Brain pericyte (primary cell): ENCODE data around the gene CTU2.

Source experiments
- DNase-seq: peaks from one replicate; pipeline ENCODE4 v3.0.0-alpha.2; 2012; ENCODE audit warnings: low read depth, low spot score

The CTU2 gene

GRCh38 chr16:88730632-88731607 lies 24.6 kb downstream of the CTU2 start:
- no peak for DNase-seq

DNA sequence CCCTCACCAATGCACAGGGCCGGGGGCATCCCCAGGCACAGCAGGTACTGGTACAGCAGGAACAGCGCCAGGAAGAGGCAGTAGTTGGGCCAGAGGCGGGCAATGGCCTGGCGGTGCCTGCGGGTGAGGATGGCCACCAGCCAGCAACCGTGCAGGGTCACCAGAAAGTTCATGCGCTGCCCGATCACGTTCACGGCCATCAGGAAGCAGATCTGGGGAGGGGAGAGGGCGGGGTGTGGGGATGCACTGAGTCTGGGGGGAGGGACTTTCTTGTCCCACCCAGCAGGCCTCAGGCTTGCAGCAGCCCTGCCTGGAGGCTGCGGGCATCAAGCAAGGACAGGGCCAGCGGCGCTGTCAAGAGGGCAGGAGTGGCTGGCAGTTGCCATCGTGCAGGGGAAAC lies 25.4 kb downstream of the CTU2 start:
- DNase-seq = no peak

- no peak for DNase-seq
Measured at GRCh38 chr16:88732172-88732960, 26.1 kb downstream of the CTU2 start.

GRCh38 chr16:88732961-88733294 lies 26.6 kb downstream of the CTU2 start:
- no peak for DNase-seq

DNA sequence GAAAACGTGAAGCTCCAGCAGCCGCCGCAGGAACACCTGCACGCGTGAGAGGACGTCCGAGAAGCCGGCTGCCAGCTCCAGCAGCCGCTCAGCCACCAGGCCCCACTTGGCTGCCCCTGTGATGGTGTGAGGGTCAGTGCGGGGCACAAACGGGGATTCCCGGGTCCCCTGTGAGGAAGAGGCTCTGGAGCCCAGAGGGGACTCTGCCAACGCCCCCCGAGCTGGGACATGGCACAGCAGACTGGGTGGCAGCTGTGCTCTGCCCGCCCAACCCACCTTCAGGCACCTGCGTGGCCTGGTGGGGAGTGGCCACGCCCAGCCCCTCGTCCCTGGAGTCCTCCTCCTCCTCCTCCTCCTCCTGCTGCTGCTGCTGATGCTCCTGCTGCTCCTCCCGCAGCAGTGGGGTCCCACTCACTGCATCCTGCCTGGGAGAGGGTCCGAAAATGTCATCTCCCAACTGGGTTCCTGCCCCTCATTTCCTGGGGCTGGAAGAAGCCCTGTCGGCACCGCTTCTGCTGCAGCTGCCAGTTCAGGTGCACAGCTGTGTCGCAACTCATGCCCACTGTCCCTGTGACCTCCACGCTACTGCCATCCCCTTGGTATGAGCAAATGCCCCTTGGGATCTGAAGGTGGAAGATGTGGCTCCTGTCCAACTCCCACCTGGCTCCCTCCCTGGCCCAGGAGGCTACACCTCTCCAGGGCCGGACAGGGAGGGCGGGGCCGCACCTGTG lies 27.5 kb downstream of the CTU2 start:
- DNase-seq = no peak

DNA sequence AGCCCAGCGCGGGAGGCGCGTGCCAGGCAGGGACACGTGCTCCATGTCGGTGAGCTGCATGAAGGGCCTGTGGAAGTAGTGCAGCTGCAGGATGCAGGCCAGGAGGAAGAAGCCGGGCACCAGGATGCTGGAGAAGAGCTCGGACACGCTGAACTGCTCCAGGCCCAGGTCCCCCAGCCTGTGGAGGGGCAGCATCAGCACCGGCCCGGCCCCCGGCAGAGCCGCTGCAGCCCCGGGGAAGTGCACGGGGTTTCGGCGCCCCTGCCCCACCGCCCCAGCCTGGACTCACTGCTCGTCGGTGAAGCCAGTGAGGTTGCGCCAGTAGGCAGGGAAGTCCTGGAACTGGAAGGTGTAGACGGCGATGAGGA lies 28.0 kb downstream of the CTU2 start:
- DNase-seq = no peak

- DNase-seq = no peak
Measured at GRCh38 chr16:88735121-88735520, 28.8 kb downstream of the CTU2 start.

- DNase-seq = no peak
Measured at GRCh38 chr16:88735616-88736015, 29.3 kb downstream of the CTU2 start.

DNA sequence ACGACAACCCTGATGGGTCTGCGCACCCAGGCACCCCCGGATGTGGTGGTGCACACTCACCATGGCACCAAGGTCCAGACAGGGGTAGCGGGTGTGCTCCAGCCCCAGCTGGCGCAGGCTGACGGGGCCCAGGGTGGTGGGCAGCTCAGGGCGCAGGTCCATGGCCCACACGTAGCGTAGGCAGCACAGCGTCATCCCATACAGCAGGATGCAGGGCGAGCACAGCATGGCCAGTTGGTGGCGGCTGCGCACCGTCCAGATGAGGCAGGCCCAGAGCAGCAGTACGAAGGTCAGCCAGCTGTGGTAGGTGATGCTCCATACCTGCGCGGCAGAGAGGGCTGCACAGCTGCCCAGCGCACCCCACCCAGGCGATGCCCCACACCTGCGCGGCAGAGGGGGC lies 29.8 kb downstream of the CTU2 start:
- no peak for DNase-seq

DNA sequence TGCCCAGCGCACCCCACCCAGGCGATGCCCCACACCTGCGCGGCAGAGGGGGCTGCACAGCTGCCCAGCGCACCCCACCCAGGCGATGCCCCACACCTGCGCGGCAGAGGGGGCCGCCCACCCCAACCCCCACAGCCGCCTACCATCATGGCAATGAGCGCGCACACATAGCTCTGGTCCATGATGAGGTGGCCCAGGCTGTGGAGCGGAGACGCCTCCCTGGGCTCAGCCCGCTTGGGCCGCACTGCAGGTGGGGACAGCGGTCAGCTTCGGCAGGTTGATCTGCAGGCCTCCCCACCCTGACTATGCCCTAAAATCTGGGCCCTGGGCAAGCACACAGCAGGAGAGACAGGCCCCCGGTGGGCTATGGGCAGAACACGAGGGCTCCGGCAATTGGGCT lies 30.2 kb downstream of the CTU2 start:
- no peak for DNase-seq

GRCh38 chr16:88737298-88738150 lies 31.2 kb downstream of the CTU2 start:
- DNase-seq = no peak

- DNase-seq = no peak
Measured at GRCh38 chr16:88738151-88739084, 32.1 kb downstream of the CTU2 start.

- DNase-seq = no peak
Measured at GRCh38 chr16:88739139-88739976, 33.1 kb downstream of the CTU2 start.

DNA sequence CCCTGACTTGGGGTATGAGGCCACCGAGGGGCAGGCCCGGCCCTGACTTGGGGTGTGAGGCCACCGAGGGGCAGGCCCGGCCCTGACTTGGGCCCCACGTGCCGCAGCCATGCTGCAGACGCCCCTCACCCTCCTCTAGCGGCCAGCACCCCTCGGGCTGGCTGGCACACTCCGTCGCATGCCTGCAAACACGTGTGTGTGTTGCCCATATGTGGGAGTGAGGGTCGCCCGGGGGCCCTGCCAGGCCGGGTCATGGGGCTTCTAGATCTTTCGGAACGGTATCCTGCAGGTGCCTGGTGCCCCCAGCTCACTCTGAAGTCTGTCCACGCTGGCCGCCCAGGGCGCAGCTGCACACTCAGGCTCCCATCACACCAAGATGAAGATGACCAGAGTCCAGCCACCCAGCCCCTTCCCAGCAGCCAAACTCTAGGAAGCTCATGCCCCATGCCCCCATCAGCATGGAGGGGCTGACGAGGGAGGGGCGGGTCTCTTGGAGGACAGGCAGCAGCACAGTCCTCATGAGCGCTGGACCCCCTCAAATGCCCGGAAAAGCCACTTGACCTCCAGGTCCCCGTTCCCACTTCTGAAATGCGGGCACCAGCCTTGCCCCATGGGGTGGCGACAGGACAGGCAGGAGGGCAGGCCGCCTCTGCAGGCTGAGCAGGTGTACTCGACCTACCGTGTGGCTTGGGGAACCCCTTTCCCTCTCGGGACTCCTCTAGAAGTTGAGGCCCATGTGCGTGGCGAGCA lies 33.8 kb downstream of the CTU2 start:
- DNase-seq = no peak

- DNase-seq = no peak
Measured at GRCh38 chr16:88740727-88741055, 34.4 kb downstream of the CTU2 start.

DNA sequence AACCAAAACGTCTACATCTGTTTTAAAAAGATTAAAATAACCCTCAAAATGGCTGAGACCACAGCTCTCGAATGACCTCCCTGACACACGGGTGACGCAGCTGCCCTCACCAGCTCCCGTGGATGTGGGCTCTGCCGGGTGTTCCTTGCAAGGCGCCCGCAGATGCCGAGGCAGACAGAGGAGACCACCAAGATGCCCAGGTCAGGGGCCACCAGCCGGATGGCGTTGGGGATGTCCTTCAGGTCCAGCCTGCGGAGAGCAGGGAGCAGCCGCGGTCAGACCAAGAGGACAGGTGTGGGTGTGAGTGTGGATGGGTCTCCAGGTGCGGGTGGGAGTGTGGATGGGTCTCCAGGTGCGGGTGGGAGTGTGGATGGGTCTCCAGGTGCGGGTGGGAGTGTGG lies 35.1 kb downstream of the CTU2 start:
- no peak for DNase-seq

- DNase-seq = no peak
Measured at GRCh38 chr16:88742896-88743605, 36.7 kb downstream of the CTU2 start.
